ENCODE data around the gene GMPR.

DNA sequence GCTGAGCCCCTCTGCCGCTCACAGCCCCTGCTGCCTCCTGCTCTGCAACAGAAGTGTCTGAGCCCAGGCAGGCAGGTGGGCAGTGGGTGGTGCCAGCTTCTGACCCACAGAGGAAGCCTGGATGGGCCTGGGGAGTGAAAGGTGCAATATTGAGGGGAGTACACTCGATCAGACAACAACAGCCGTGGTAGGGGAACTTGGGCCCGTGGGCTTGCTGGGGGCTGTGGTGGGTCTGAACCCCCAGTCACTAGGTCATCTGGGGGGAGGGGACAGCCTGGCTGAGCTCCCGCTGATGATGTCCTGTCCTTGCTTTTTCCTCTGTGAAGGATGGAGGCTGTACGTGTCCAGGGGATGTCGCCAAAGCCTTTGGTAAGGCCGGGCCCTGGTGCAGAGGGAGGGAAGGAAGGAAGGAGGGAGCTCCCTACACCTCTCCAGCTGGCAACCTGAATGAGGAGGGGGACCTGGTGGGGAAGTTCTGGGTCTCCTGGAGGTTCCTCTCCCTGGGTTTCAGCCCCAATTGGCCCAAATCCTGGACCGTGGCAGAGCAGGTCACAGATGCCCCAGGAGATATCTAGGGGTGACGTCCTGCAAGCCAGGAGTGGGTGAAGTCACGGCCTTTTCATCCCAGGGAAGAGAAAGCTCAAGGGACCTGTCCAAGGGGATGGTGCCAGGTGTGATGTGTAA, 47.2 kb downstream of the GMPR start:
- TF ChIP-seq, protein P1, sequence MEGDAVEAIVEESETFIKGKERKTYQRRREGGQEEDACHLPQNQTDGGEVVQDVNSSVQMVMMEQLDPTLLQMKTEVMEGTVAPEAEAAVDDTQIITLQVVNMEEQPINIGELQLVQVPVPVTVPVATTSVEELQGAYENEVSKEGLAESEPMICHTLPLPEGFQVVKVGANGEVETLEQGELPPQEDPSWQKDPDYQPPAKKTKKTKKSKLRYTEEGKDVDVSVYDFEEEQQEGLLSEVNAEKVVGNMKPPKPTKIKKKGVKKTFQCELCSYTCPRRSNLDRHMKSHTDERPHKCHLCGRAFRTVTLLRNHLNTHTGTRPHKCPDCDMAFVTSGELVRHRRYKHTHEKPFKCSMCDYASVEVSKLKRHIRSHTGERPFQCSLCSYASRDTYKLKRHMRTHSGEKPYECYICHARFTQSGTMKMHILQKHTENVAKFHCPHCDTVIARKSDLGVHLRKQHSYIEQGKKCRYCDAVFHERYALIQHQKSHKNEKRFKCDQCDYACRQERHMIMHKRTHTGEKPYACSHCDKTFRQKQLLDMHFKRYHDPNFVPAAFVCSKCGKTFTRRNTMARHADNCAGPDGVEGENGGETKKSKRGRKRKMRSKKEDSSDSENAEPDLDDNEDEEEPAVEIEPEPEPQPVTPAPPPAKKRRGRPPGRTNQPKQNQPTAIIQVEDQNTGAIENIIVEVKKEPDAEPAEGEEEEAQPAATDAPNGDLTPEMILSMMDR (conservative IDR thresholded peaks at IDR 0.05; ENCODE audit: low read length), result no peak
- TF ChIP-seq EZH2phosphoT487 (IDR thresholded peaks at IDR 0.05; ENCODE audit: borderline replicate concordance), result no peak

Measured in Loucy (cell line).